HTERT RPE-1 (cell line): ENCODE results near the gene FILIP1.

Source experiments
- in situ Hi-C: fragments of 300-500 bp; cut with MboI; formaldehyde crosslinking; loops from 4 replicates; pipeline ENCODE4 v1.14.3; 2020; ENCODE audit warnings: low sequenced_read_pairs

FILIP1 gene

GRCh38 chr6:75393806-75394205 lies 99.8 kb downstream of the FILIP1 start:
- in situ Hi-C loops, result no loop called here

- in situ Hi-C loops, result no loop called here
These were observed 102.3 kb downstream of the FILIP1 start for GRCh38 chr6:75391276-75391675.

GRCh38 chr6:75386050-75386770 lies 107.4 kb downstream of the FILIP1 start:
- in situ Hi-C loops, result no loop called here

GRCh38 chr6:75384116-75384515 lies 109.5 kb downstream of the FILIP1 start:
- in situ Hi-C loops, result no loop called here

GRCh38 chr6:75382634-75382900 lies 111.0 kb downstream of the FILIP1 start:
- in situ Hi-C loops, result no loop called here

GRCh38 chr6:75381877-75382633 lies 111.5 kb downstream of the FILIP1 start:
- in situ Hi-C loops, result no loop called here

- in situ Hi-C loops, result no loop called here
These were observed 114.1 kb downstream of the FILIP1 start for GRCh38 chr6:75379536-75379935.

GRCh38 chr6:75378101-75378500 lies 115.5 kb downstream of the FILIP1 start:
- in situ Hi-C loops, result no loop called here

- in situ Hi-C loops, result no loop called here
These were observed 116.2 kb downstream of the FILIP1 start for GRCh38 chr6:75377386-75377785.

- in situ Hi-C loops, result no loop called here
These were observed 117.1 kb downstream of the FILIP1 start for GRCh38 chr6:75376347-75377024.

- in situ Hi-C loops, result no loop called here
These were observed 118.6 kb downstream of the FILIP1 start for GRCh38 chr6:75374961-75375400.

GRCh38 chr6:75372884-75373283 lies 120.7 kb downstream of the FILIP1 start:
- in situ Hi-C loops, result no loop called here

GRCh38 chr6:75370011-75370410 lies 123.6 kb downstream of the FILIP1 start:
- in situ Hi-C loops, result no loop called here

GRCh38 chr6:75368864-75369402 lies 124.7 kb downstream of the FILIP1 start:
- in situ Hi-C loops, result no loop called here

GRCh38 chr6:75368151-75368779 lies 125.3 kb downstream of the FILIP1 start:
- in situ Hi-C loops, result no loop called here

- in situ Hi-C loops, result no loop called here
These were observed 130.3 kb downstream of the FILIP1 start for GRCh38 chr6:75363304-75363703.

GRCh38 chr6:75353644-75354043 lies 140.0 kb downstream of the FILIP1 start:
- in situ Hi-C loops, result no loop called here

- in situ Hi-C loops, result no loop called here
These were observed 142.0 kb downstream of the FILIP1 start for GRCh38 chr6:75351570-75351969.

- in situ Hi-C loops, result no loop called here
These were observed 142.8 kb downstream of the FILIP1 start for GRCh38 chr6:75350808-75351207.

- in situ Hi-C loops, result no loop called here
These were observed 143.4 kb downstream of the FILIP1 start for GRCh38 chr6:75350156-75350555.

- in situ Hi-C loops, result no loop called here
These were observed 144.2 kb downstream of the FILIP1 start for GRCh38 chr6:75349262-75349984.
